ENCODE results near the gene WDR76. TPM values are rescaled to one million over a fixed set of nuclear protein-coding genes. Genes with fewer than 3 reads are reported as not detected.
"Not testable (repeated sequence)": the region's sequence is repeated elsewhere in the genome, so short reads cannot be mapped to it uniquely, and the experiment has no call there.

Gene WDR76
- polyA plus RNA-seq, 1 donor from 2014 or later: 0.43 TPM

GRCh38 chr15:43802676-43803075 lies 24.1 kb upstream of the WDR76 start:
- not testable (repeated sequence) for H3K4me3 ChIP-seq (ENCODE audit: low read length); H3K36me3 ChIP-seq (ENCODE audit: insufficient read depth, low read length); H3K79me2 ChIP-seq (replicated peaks; ENCODE audit: insufficient read depth, low read length); H2AFZ ChIP-seq (ENCODE audit: low read depth, low read length); H3K4me2 ChIP-seq (ENCODE audit: low read length); H4K20me1 ChIP-seq (ENCODE audit: insufficient read depth); H3K27me3 ChIP-seq (ENCODE audit: insufficient read depth, low read depth, low read length); H3F3A ChIP-seq (ENCODE audit: insufficient read depth, low read length, poor library complexity, severe bottlenecking); H3K9ac ChIP-seq (ENCODE audit: low read length); H3K9me2 ChIP-seq (ENCODE audit: insufficient read depth, low read length); H3K9me3 ChIP-seq (ENCODE audit: low read length); H3K27ac ChIP-seq (ENCODE audit: low read length)

- no peaks in the 10 kb centered on the region for H4K20me1 ChIP-seq (ENCODE audit: insufficient read depth)
- H3F3A ChIP-seq (ENCODE audit: insufficient read depth, low read length, poor library complexity, severe bottlenecking): no peaks in the 10 kb centered on the region
- H2AFZ ChIP-seq (ENCODE audit: low read depth, low read length): no peak overlapping the region
- H3K27me3 ChIP-seq (ENCODE audit: insufficient read depth, low read depth, low read length): no peaks in the 10 kb centered on the region
- H3K27ac ChIP-seq (ENCODE audit: low read length): no peak overlapping the region
- H3K4me3 ChIP-seq (ENCODE audit: low read length): no peak overlapping the region
- no peak overlapping the region for H3K9ac ChIP-seq (ENCODE audit: low read length)
- H3K9me2 ChIP-seq (ENCODE audit: insufficient read depth, low read length): no peaks in the 10 kb centered on the region
- TF ChIP-seq SMC3 (conservative IDR thresholded peaks at IDR 0.05; ENCODE audit: poor library complexity) (no peak), CTCF (IDR thresholded peaks at IDR 0.05; ENCODE audit: poor library complexity, severe bottlenecking) (no peak), EZH2 (IDR thresholded peaks at IDR 0.05; ENCODE audit: borderline replicate concordance, insufficient read depth, low read length, poor library complexity, severe bottlenecking) (no peak), REST (IDR thresholded peaks at IDR 0.05; ENCODE audit: borderline replicate concordance) (no peak), POLR2AphosphoS5 (IDR thresholded peaks at IDR 0.05) (no peak), RAD21 (conservative IDR thresholded peaks at IDR 0.05) (no peak), MXI1 (conservative IDR thresholded peaks at IDR 0.05; ENCODE audit: poor library complexity, severe bottlenecking) (no peak), TAF1 (IDR thresholded peaks at IDR 0.05; ENCODE audit: low read depth) (no peak), EP300 (conservative IDR thresholded peaks at IDR 0.05; ENCODE audit: poor library complexity, severe bottlenecking) (no peak)
- H3K79me2 ChIP-seq (replicated peaks; ENCODE audit: insufficient read depth, low read length): no peaks in the 10 kb centered on the region
- H3K4me2 ChIP-seq (ENCODE audit: low read length): no peak overlapping the region
- H3K9me3 ChIP-seq (ENCODE audit: low read length): no peaks in the 10 kb centered on the region
- peaks cover 13% of the 10 kb centered on the region for H3K36me3 ChIP-seq (ENCODE audit: insufficient read depth, low read length)
Measured at GRCh38 chr15:43808435-43808950, 18.3 kb upstream of the WDR76 start.

All from neural cell (in vitro differentiated cells).